MM.1S (cell line): ENCODE results near the gene MZT1.

Experiments used
- CTCF ChIP-seq: fragments of 300-600 bp; sonication (generic); IDR thresholded peaks from 2 replicates; pipeline ENCODE4 v1.5.1; 2016; ENCODE audit warnings: antibody characterized with exemption, low read length, mixed read lengths
- EZH2 ChIP-seq: fragments of 300-600 bp; sonication (generic); optimal IDR thresholded peaks from 2 replicates; pipeline ENCODE3; 2017; ENCODE audit warnings: low read depth, mild to moderate bottlenecking, antibody characterized with exemption, low read length, mixed read lengths

GRCh38 chr13:72774019-72774418, 46.6 kb upstream of the MZT1 start:
- TF ChIP-seq CTCF (no peak), EZH2 (no peak)
